NCI-H460 (cell line): ENCODE measurements around the gene CD200R1L. TPM values are rescaled to one million over a fixed set of nuclear protein-coding genes. Genes with fewer than 3 reads are reported as not detected.

ENCODE experiments used
- DNase-seq: peaks from one replicate; pipeline ENCODE4 v3.0.0-alpha.2; 2016; ENCODE audit warnings: low read depth; ENCODE audit errors: extremely low read depth
- total RNA-seq: library from RNA; depleted of rRNA; stranded (reverse); fragments of >200 nt; shearing (Covaris generic); gene quantifications from 2 replicates; pipeline ENCODE4 v1.2.3, GENCODE V29; 2014

Gene CD200R1L
- total RNA-seq, 1 experiment from 2014 or later, result not detected

DNA sequence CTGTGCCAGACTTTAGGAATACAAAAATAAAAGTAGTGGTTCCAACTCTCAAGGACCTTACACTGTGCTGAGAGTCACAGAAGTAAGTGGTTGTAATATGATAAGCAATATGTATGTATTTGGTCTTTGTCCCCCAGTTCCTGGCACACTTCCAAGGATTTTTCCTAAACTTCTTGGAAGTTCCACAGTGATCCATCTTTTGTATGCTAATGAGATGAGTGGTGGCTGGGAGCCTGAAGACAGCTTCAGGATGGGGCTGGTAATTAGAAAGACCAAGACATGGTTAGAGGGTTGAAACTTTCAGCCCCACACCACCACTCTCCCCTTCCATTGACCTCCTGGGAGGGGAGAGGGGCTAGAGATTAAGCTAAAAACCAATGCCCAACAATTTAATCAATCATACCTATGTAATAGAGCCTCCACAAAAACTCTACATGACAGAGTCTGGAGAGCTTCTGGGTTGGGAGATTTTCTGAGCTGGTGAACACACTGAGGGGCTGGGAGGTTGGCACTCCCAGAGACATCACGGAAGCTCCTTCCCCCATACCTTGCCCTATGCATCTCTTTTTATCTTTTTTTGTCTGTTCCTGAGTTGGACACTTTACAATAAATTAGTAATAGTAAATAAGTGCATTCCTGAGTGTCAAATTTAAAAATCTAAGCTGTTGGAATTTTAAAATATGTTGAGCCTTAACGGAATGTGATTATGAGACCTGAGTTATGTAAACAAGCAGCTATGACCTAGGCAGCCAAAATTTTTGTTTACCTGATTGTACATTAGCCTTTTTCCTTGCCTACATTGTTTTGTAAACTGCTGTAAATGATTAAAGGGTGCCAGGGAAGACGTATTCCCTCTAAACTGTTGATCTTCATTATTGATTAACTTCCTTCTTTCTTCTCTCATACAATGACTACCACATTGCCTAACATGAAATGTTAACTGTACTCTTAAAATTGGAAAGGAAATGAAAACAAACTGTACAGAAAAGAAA, 24.3 kb downstream of the CD200R1L start:
- no peak for DNase-seq

GRCh38 chr3:112818289-112818688, 28.4 kb downstream of the CD200R1L start:
- no peak for DNase-seq

DNA sequence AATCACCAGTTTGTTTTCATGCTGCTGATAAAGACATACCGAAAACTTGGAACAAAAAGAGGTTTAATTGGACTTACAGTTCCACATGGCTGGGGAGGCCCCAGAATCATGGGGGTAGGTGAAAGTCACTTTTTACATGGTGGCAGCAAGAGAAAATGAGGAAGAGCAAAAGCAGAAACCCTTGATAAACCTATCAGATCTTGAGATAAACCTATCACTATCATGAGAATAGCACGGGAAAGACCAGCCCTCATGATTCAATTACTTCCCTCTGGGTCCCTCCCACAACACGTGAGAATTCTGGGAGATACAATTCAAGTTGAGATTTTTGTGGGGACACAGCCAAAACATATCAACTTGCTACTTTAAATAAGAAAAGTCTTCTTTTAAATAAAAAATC, 28.9 kb downstream of the CD200R1L start:
- no peak for DNase-seq

GRCh38 chr3:112817271-112817670, 29.4 kb downstream of the CD200R1L start:
- no peak for DNase-seq

DNA sequence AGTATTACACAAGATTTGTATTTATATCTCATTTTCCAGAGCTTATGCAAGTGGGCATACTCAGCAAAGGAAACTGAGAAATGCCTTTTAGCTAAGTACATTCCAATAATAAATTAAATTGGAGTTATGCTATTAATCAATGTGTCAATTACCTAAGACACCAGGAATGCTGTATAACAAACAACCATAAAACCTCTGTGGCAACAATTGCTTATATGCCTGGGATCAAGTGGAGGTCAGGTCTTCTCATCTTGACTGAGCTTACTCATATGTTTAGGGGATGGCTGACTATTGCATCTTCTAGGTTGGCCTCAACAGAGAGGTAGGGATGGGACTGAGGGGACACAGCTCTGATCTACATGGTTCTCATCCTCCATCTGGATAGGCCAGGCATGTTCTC, 30.7 kb downstream of the CD200R1L start:
- DNase-seq, result no peak

GRCh38 chr3:112814266-112814665, 32.4 kb downstream of the CD200R1L start:
- no peak for DNase-seq

GRCh38 chr3:112813723-112814171, 32.9 kb downstream of the CD200R1L start:
- no peak for DNase-seq

DNA sequence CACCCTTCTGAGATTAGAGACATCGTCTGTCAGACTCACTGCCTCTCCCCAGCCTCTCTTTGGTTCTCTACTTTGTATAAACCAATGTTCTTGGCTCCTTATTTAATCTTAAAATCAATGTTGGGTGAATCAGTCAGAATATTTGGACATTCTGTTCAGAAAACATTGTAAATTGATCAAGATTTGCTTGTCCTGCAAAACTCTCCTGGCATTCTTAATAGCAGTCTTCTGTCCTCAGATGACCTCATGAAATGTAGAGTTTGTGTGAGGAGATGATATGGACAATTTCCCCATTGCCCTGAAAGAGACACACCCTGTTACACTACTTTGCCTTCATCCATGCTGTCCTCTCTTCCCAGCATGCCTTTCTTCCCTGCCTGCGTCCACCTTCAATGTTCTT, 33.6 kb downstream of the CD200R1L start:
- no peak for DNase-seq

GRCh38 chr3:112811917-112812660, 34.6 kb downstream of the CD200R1L start:
- DNase-seq, result no peak

GRCh38 chr3:112811131-112811884, 35.4 kb downstream of the CD200R1L start:
- DNase-seq, result no peak

DNA sequence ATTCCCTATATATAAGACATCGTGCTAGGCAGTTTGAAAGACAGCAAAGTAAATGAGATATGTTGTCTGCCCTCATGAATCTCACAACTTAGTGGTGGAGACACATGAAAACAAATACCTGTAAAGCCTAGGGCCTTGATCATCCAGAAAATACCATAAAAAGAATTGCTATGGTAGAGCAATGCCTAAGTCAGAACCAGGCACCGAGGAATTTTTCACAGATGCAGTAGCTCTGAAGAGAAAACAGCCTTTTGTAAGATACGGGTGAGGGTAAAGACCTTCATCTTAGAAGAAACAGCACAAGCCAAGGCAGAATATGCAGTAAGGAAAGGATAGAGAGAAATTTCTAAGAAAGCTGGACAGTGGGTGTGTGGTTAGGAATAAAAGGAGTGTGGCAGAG, 36.1 kb downstream of the CD200R1L start:
- DNase-seq, result no peak

- no peak for DNase-seq
Measured at GRCh38 chr3:112808136-112808535, 38.5 kb downstream of the CD200R1L start.

DNA sequence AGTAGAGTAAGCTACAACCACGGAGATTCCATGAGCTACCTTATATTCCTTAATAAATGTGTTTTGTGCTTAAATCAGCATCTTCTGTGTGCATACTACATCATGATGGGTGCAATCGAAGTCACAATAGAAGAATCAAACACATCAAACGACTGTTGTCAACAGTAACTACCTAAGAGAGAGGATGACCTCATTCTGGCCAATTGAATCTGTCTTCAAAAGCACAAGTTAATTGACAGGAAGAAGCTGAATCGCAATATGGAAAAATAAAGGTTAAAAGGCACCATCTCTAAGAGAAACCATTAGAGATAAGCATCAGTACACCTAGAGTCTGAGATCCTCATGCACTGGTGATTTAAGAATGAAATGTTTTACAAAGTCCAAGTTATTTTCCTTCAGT, 39.0 kb downstream of the CD200R1L start:
- no peak for DNase-seq

DNA sequence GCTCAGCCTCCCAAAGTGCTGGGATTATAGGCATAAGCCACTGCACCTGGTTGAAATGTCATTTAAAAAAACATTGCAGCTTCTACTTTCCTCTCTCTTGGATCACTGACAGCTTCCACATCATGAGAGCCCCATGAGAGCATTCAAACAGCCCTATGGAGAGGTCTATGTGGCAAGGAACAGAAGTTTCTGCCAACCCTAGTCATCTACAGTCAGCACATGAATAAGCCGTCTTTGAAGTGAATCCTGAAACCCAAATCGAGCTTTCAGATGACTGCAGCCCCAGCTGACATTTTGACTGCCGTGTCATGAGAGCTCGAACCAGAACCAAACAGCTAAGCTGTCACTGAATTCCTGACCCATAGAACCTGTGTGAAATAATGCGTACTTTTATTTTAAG, 39.8 kb downstream of the CD200R1L start:
- no peak for DNase-seq

- no peak for DNase-seq
Measured at GRCh38 chr3:112805126-112805525, 41.5 kb downstream of the CD200R1L start.

GRCh38 chr3:112804021-112804420, 42.6 kb downstream of the CD200R1L start:
- DNase-seq, result no peak

GRCh38 chr3:112803467-112803866, 43.2 kb downstream of the CD200R1L start:
- no peak for DNase-seq

DNA sequence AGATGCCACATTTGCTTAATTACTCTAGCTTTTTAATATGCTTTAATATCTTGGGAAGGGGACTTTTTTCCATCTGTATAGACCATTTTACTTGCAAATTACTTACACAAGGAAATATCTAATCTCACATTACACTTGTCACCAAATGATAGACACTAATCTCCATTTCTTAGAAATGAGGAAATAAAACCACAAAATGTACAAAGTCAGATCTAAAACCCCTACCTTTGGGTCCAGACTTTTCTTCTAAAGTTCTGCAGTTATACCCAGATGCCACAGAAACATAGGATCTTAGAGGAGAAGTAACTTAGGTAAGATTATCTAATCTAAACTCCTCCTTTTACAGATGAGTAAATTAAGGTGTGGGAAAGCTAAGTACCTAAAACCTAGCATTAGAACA, 44.3 kb downstream of the CD200R1L start:
- no peak for DNase-seq

DNA sequence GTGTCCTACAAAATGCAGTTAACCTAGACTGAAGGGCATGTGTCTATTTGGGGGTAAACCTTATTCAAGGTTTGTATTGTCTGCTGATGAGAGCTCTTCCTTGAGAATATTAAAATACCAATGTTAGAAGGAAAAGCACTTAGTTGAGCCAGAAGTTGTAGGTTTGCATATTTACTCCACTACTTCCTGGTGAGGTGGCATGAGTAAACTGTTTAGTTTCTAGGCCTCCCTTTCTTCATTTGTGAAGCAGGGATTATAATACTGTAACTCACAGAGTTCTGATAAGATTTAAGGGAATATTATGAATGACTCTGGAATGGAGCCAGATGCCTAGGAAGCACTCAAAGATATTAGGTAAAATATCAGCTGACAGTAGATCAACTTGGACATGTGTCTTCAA, 46.7 kb downstream of the CD200R1L start:
- DNase-seq, result no peak

GRCh38 chr3:112794622-112795172, 52.0 kb downstream of the CD200R1L start:
- DNase-seq, result no peak
